Measurements from ENCODE around the gene OR2T27. TPM values are rescaled to one million over a fixed set of nuclear protein-coding genes. Genes with fewer than 3 reads are reported as not detected.

The OR2T27 gene
- total and polyA plus RNA-seq, 2 of the 4 experiments (the other 2 are of a cell fraction): not detected

DNA sequence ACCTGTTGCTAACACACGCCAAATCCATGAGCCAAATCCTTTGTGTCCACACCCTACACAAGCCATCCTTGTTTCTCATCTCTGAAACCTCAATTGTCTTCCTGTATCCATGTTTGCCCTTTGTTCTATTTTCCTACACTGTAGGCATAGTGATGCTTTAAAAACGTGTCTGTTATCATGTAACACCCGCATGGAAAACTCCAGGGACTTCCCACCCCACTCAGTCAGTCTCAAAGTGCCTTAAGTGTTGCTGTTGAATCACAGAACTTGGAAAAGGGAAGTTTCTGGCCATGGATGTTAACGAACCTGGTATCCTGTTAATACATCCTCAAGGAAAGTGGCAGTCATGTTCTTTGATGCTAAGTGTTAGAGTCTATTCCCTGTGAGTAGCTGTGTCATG lies 30.2 kb downstream of the OR2T27 start:
- ChIA-PET POLR2A (ENCODE audit: unreplicated experiment) (no interaction called here), CTCF (no interaction called here)
- no peak overlapping the region for H4K5ac ChIP-seq (ENCODE audit: low read depth, low read length)
- H3K23ac ChIP-seq (ENCODE audit: low read depth, low read length): no peak overlapping the region
- no peak overlapping the region for H3K4ac ChIP-seq (ENCODE audit: low read depth, low read length)
- H2BK20ac ChIP-seq (ENCODE audit: low read depth, low read length): no peak overlapping the region
- H3K36me3 ChIP-seq (ENCODE audit: control insufficient read depth, insufficient read depth, low read length): no peaks in the 10 kb centered on the region
- no peaks in the 10 kb centered on the region for H4K20me1 ChIP-seq (ENCODE audit: insufficient read depth, low read length)
- H3K14ac ChIP-seq (replicated peaks; ENCODE audit: low read depth, low read length): no peak overlapping the region
- no peak overlapping the region for H2BK5ac ChIP-seq (ENCODE audit: low read depth, low read length, poor library complexity, severe bottlenecking)
- in situ Hi-C loops (cut with MboI; ENCODE audit: low sequenced_read_pairs): no loop called here
- no peaks in the 10 kb centered on the region for H3K9me3 ChIP-seq (ENCODE audit: control insufficient read depth, insufficient read depth, low read length)
- ATAC-seq (ENCODE audit: low read depth) (no peak), DNase-seq (no peak)
- no peak overlapping the region for H3K4me3 ChIP-seq (ENCODE audit: insufficient read depth, low read depth, low read length)
- no peak overlapping the region for H4K8ac ChIP-seq (ENCODE audit: low read depth in 2 of 2, low read length in 2 of 2)
- TF ChIP-seq RAD21 (IDR thresholded peaks at IDR 0.05; ENCODE audit: low read length) (no peak), MAZ (IDR thresholded peaks at IDR 0.05; ENCODE audit: borderline replicate concordance, low read depth, low read length) (no peak), CTCF (conservative IDR thresholded peaks at IDR 0.05; ENCODE audit: low read depth, low read length) (no peak)
- TF ChIP-seq, protein P1, sequence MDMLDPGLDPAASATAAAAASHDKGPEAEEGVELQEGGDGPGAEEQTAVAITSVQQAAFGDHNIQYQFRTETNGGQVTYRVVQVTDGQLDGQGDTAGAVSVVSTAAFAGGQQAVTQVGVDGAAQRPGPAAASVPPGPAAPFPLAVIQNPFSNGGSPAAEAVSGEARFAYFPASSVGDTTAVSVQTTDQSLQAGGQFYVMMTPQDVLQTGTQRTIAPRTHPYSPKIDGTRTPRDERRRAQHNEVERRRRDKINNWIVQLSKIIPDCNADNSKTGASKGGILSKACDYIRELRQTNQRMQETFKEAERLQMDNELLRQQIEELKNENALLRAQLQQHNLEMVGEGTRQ (IDR thresholded peaks at IDR 0.05; ENCODE audit: low read depth, low read length): no peak
- no peak overlapping the region for H3K27ac ChIP-seq (ENCODE audit: insufficient read depth, low read length)
- no peaks in the 10 kb centered on the region for H3K4me1 ChIP-seq (ENCODE audit: control insufficient read depth, insufficient read depth, low read length)
- intact Hi-C loops (cut with micrococcal nuclease): no loop called here
- no peak overlapping the region for H2BK15ac ChIP-seq (ENCODE audit: low read depth, low read length)
- no peaks in the 10 kb centered on the region for H3K27me3 ChIP-seq (ENCODE audit: control insufficient read depth, insufficient read depth, low read length)
- H3K79me1 ChIP-seq (ENCODE audit: low read depth in 1 of 2, low read length in 2 of 2): no peaks in the 10 kb centered on the region
- H4K91ac ChIP-seq (ENCODE audit: insufficient read depth, low read depth, low read length): no peak overlapping the region
- no peak overlapping the region for H3K4me2 ChIP-seq (ENCODE audit: low read depth, low read length)
- no peaks in the 10 kb centered on the region for H3K9me1 ChIP-seq (ENCODE audit: insufficient read depth, low read length)
- no TSS peak for BruUV-seq (replicated peaks)
- no peak overlapping the region for H2BK120ac ChIP-seq (ENCODE audit: low read depth, low read length)
- H2AK9ac ChIP-seq (replicated peaks; ENCODE audit: low read depth, low read length, poor library complexity): no peak overlapping the region
- no peak overlapping the region for H2AK5ac ChIP-seq (ENCODE audit: low read depth, low read length)
- H2AFZ ChIP-seq (replicated peaks; ENCODE audit: low read length, poor library complexity): no peak overlapping the region
- H3K9ac ChIP-seq (ENCODE audit: low read depth, low read length): no peak overlapping the region
- H3K56ac ChIP-seq (ENCODE audit: extremely low read depth, insufficient read depth, low read length): no peak overlapping the region
- dilution Hi-C loops (cut with HindIII; ENCODE audit: low sequenced_read_pairs, unreplicated experiment): no loop called here
- WGBS, 2 experiments (ENCODE audit: extremely low coverage in 2 of 2, insufficient read length in 1 of 2): no CpG with 5 or more reads among the region's 4 CpGs
- no peak overlapping the region for H3K18ac ChIP-seq (ENCODE audit: low read depth, low read length)

All from IMR-90 (cell line).